ENCODE results near the gene F3. TPM values are rescaled to one million over a fixed set of nuclear protein-coding genes. Genes with fewer than 3 reads are reported as not detected.
A peak's percentile ranks its signal among the peaks of the same experiment; 100 is the strongest.

F3 gene
- total and polyA plus RNA-seq, 2 experiments from 2014 or later, result 93.7 to 116 TPM

- H3K9me3 ChIP-seq (ENCODE audit: low read depth), result no peaks in the 10 kb centered on the region
- no peak for TF ChIP-seq EZH2phosphoT487 (IDR thresholded peaks at IDR 0.05; ENCODE audit: insufficient read depth, low read depth)
- TF ChIP-seq EZH2 (IDR thresholded peaks at IDR 0.05; ENCODE audit: insufficient read depth, poor library complexity, severe bottlenecking), result no peak
- no peaks in the 10 kb centered on the region for H3K79me2 ChIP-seq (ENCODE audit: insufficient read depth)
- 94 to 100% methylated on average over 2 of the region's 2 CpGs for WGBS, 2 experiments (ENCODE audit: low coverage in 1 of 2, low lambda C conversion rate in 2 of 2, missing lambda C conversion rate in 2 of 2)
- no peaks in the 10 kb centered on the region for H4K20me1 ChIP-seq (ENCODE audit: insufficient read depth)
- H3K4me2 ChIP-seq (ENCODE audit: unreplicated experiment), result no peak overlapping the region
- in situ Hi-C loops (cut with MboI), result loop anchor here (10.0 kb wide), 1 partner anchor 309 kb away; no protein-coding TSS in a partner anchor
- no peak overlapping the region for H3K4me3 ChIP-seq
- no peak for DNase-seq
- H3F3A ChIP-seq (ENCODE audit: insufficient read depth), result no peaks in the 10 kb centered on the region
- no peaks in the 10 kb centered on the region for H3K27me3 ChIP-seq (replicated peaks; ENCODE audit: insufficient read depth)
- H3K9ac ChIP-seq, result no peak overlapping the region
- H3K9me2 ChIP-seq (ENCODE audit: insufficient read depth), result no peaks in the 10 kb centered on the region
- peaks cover 34% of the 10 kb centered on the region for H3K36me3 ChIP-seq (ENCODE audit: low read depth)
- no peak overlapping the region for H2AFZ ChIP-seq
- no peak overlapping the region for H3K27ac ChIP-seq
- H3K4me1 ChIP-seq (ENCODE audit: insufficient read depth), result no peaks in the 10 kb centered on the region
Observed at GRCh38 chr1:94496076-94496755, 45.3 kb downstream of the F3 start.

DNA sequence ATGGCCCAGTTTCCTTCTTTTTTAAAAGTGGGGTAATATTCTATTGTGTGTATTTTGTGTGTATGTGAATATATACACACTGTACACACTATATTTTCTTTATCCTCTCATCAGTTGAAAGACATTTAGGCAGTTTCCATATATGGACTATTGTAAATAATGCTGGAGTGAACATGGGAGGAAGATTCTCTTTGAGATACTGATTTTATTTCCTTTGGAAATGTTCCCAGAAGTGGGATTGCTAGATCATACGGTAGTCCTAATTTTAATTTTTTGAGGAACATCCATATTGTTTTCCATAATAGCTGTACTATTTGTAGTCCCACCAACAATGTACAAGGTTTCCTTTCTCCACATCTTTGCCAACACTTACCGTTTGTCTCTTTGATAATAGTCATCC is 51.0 kb downstream of the F3 start:
- no peaks in the 10 kb centered on the region for H3K79me2 ChIP-seq (ENCODE audit: insufficient read depth)
- H4K20me1 ChIP-seq (ENCODE audit: insufficient read depth), result no peaks in the 10 kb centered on the region
- no peaks in the 10 kb centered on the region for H3K27me3 ChIP-seq (replicated peaks; ENCODE audit: insufficient read depth)
- TF ChIP-seq EZH2phosphoT487 (IDR thresholded peaks at IDR 0.05; ENCODE audit: insufficient read depth, low read depth) (no peak), EZH2 (IDR thresholded peaks at IDR 0.05; ENCODE audit: insufficient read depth, poor library complexity, severe bottlenecking) (no peak)
- no peak for DNase-seq
- H3F3A ChIP-seq (ENCODE audit: insufficient read depth), result no peaks in the 10 kb centered on the region
- no peaks in the 10 kb centered on the region for H3K4me1 ChIP-seq (ENCODE audit: insufficient read depth)
- H3K27ac ChIP-seq, result no peak overlapping the region
- no peaks in the 10 kb centered on the region for H3K9me2 ChIP-seq (ENCODE audit: insufficient read depth)
- H2AFZ ChIP-seq, result no peak overlapping the region
- no peak overlapping the region for H3K4me2 ChIP-seq (ENCODE audit: unreplicated experiment)
- no peak overlapping the region for H3K4me3 ChIP-seq
- peaks cover 28% of the 10 kb centered on the region for H3K36me3 ChIP-seq (ENCODE audit: low read depth)
- WGBS, 2 experiments (ENCODE audit: low coverage in 1 of 2, low lambda C conversion rate in 2 of 2, missing lambda C conversion rate in 2 of 2), result 61 to 67% methylated on average over 2 of the region's 2 CpGs
- H3K9ac ChIP-seq, result no peak overlapping the region
- in situ Hi-C loops (cut with MboI), result loop anchor here (10.0 kb wide), 1 partner anchor 314 kb away; no protein-coding TSS in a partner anchor
- H3K9me3 ChIP-seq (ENCODE audit: low read depth), result no peaks in the 10 kb centered on the region

GRCh38 chr1:94486990-94487389 is 54.6 kb downstream of the F3 start:
- DNase-seq, result no peak
- no peaks in the 10 kb centered on the region for H3F3A ChIP-seq (ENCODE audit: insufficient read depth)
- no peak overlapping the region for H3K27ac ChIP-seq
- no peaks in the 10 kb centered on the region for H3K79me2 ChIP-seq (ENCODE audit: insufficient read depth)
- peaks cover 24% of the 10 kb centered on the region for H3K36me3 ChIP-seq (ENCODE audit: low read depth)
- no peaks in the 10 kb centered on the region for H3K9me3 ChIP-seq (ENCODE audit: low read depth)
- H3K4me2 ChIP-seq (ENCODE audit: unreplicated experiment), result no peak overlapping the region
- H3K4me1 ChIP-seq (ENCODE audit: insufficient read depth), result no peaks in the 10 kb centered on the region
- H3K9ac ChIP-seq, result no peak overlapping the region
- no peak overlapping the region for H3K4me3 ChIP-seq
- in situ Hi-C loops (cut with MboI), result no loop called here
- H4K20me1 ChIP-seq (ENCODE audit: insufficient read depth), result no peaks in the 10 kb centered on the region
- H3K9me2 ChIP-seq (ENCODE audit: insufficient read depth), result no peaks in the 10 kb centered on the region
- TF ChIP-seq EZH2 (IDR thresholded peaks at IDR 0.05; ENCODE audit: insufficient read depth, poor library complexity, severe bottlenecking), result no peak
- TF ChIP-seq EZH2phosphoT487 (IDR thresholded peaks at IDR 0.05; ENCODE audit: insufficient read depth, low read depth), result no peak
- no peaks in the 10 kb centered on the region for H3K27me3 ChIP-seq (replicated peaks; ENCODE audit: insufficient read depth)
- 87 to 88% methylated on average over 5 of the region's 5 CpGs for WGBS, 2 experiments (ENCODE audit: low coverage in 1 of 2, low lambda C conversion rate in 2 of 2, missing lambda C conversion rate in 2 of 2)
- no peak overlapping the region for H2AFZ ChIP-seq

DNA sequence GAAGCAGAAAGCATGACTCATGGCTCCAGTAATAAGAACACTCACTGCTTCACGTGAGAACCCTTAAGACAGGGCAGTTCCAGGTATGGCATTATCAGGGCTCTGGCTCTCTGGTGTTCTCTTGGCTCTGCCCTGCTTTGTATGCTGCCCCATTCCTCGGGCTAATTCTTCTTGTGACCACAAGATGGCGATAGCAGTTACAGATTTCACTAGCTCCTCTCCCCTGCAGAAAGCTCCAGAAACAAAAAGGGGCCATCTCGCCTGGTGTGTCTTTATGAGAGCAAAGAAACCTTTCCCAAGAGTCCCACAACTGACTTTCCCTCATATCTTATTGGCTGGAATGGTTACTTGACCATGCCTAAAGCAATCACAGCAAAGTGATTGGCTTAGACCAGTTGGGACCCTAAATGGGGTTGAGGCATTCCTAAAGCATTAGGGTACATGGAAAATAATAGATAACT is 60.1 kb downstream of the F3 start:
- TF ChIP-seq EZH2 (IDR thresholded peaks at IDR 0.05; ENCODE audit: insufficient read depth, poor library complexity, severe bottlenecking), result no peak
- no peak for TF ChIP-seq EZH2phosphoT487 (IDR thresholded peaks at IDR 0.05; ENCODE audit: insufficient read depth, low read depth)
- no peaks in the 10 kb centered on the region for H4K20me1 ChIP-seq (ENCODE audit: insufficient read depth)

More for the DNA sequence above, 60.1 kb downstream of the F3 start:
- no peak overlapping the region for H3K4me2 ChIP-seq (ENCODE audit: unreplicated experiment)
- peaks cover 11% of the 10 kb centered on the region; the same call in 1 of the 2 replicates for H3F3A ChIP-seq (ENCODE audit: insufficient read depth)
- H3K9me2 ChIP-seq (ENCODE audit: insufficient read depth), result no peaks in the 10 kb centered on the region
- 0 out of 2 replicates have a peak, but pooled peaks cover 5% of the 10 kb centered on the region for H3K36me3 ChIP-seq (ENCODE audit: low read depth)
- H3K9ac ChIP-seq, result no peak overlapping the region
- in situ Hi-C loops (cut with MboI), result no loop called here
- H3K27me3 ChIP-seq (replicated peaks; ENCODE audit: insufficient read depth), result no peaks in the 10 kb centered on the region
- no peak overlapping the region for H2AFZ ChIP-seq
- no peak overlapping the region for H3K4me3 ChIP-seq
- H3K4me1 ChIP-seq (ENCODE audit: insufficient read depth), result no peaks in the 10 kb centered on the region
- no peak overlapping the region for H3K27ac ChIP-seq
- no peaks in the 10 kb centered on the region for H3K9me3 ChIP-seq (ENCODE audit: low read depth)
- H3K79me2 ChIP-seq (ENCODE audit: insufficient read depth), result no peaks in the 10 kb centered on the region
- WGBS, 2 experiments (ENCODE audit: low coverage in 1 of 2, low lambda C conversion rate in 2 of 2, missing lambda C conversion rate in 2 of 2), result 3 to 6% methylated on average over 4 of the region's 4 CpGs
- peak; percentile 77 for DNase-seq
